Measurements from ENCODE around the gene ERCC1.

DNA sequence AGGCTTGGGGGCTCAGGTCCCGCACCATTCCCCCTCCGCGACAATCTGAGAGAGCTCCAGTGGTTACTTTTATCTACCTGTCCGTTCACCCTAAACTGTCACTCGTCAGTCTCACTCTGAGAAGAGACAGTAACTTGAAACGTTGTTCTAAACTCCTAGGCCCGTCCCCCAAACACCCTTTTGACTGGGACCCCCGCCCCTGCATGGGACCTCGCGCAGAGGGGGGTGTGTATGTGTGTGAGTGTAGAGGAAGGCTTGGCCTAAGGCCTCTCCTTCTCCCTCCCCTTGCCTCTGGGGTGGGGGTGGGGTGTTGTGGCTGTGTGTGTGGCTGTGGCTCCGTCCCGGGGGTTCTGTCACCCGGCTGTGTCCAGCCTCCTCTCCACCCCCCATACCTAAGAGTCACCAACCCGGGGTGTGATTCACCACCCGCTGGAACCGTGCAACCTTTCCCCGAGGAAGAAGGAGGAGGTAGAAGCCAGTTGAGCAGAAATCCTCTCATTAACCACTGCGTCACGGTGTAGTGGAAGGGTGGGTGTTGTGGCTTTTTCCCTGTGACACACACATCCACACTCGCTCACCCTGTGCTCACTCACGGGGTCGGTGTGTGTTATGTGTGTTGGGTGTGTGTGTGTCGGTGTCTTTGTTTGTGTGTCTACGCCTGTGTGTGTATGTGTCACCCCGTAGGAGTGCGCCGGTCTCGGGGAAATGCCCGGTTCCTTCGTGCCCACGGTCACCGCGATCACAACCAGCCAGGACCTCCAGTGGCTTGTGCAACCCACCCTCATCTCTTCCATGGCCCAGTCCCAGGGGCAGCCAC is 46.4 kb upstream of the ERCC1 start:
- TF ChIP-seq, protein P1, sequence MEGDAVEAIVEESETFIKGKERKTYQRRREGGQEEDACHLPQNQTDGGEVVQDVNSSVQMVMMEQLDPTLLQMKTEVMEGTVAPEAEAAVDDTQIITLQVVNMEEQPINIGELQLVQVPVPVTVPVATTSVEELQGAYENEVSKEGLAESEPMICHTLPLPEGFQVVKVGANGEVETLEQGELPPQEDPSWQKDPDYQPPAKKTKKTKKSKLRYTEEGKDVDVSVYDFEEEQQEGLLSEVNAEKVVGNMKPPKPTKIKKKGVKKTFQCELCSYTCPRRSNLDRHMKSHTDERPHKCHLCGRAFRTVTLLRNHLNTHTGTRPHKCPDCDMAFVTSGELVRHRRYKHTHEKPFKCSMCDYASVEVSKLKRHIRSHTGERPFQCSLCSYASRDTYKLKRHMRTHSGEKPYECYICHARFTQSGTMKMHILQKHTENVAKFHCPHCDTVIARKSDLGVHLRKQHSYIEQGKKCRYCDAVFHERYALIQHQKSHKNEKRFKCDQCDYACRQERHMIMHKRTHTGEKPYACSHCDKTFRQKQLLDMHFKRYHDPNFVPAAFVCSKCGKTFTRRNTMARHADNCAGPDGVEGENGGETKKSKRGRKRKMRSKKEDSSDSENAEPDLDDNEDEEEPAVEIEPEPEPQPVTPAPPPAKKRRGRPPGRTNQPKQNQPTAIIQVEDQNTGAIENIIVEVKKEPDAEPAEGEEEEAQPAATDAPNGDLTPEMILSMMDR (IDR thresholded peaks at IDR 0.05): no peak
- TF ChIP-seq POLR2A (IDR thresholded peaks at IDR 0.05): no peak

All from lower leg skin (tissue), 3 donors.